Loucy (cell line): ENCODE data around the gene APC2.

Experiments
- CTCF ChIP-seq: fragments of 200-600 bp; sonication (generic); conservative IDR thresholded peaks from 2 replicates; pipeline ENCODE4 v1.5.1; 2014; ENCODE audit warnings: mild to moderate bottlenecking, antibody characterized with exemption, low read length
- EZH2phosphoT487 ChIP-seq: fragments of 200-600 bp; IDR thresholded peaks from 2 replicates; pipeline ENCODE4 v1.6.1; 2018; ENCODE audit warnings: antibody characterized with exemption, mild to moderate bottlenecking, moderate library complexity, borderline replicate concordance

GRCh38 chr19:1412995-1413800, 36.7 kb upstream of the APC2 start:
- TF ChIP-seq EZH2phosphoT487 (no peak), CTCF (no peak)
